Anterior cingulate cortex (tissue), 58 donors: ENCODE results near the gene MAPKAPK2.

Experiments
- DNase-seq, 58 donors: peaks; one replicate each; lab custom pipeline; 2025; lab: John Stamatoyannopoulos, UW

Gene MAPKAPK2

GRCh38 chr1:206716159-206716869 is 31.6 kb downstream of the MAPKAPK2 start:
- no peak for DNase-seq

- no peak for DNase-seq
Observed at GRCh38 chr1:206716870-206717673, 32.4 kb downstream of the MAPKAPK2 start.

GRCh38 chr1:206717674-206717989 is 32.9 kb downstream of the MAPKAPK2 start:
- DNase-seq, result no peak

GRCh38 chr1:206719169-206719839 is 34.6 kb downstream of the MAPKAPK2 start:
- DNase-seq, result no peak

- no peak for DNase-seq
Observed at GRCh38 chr1:206721454-206721853, 36.7 kb downstream of the MAPKAPK2 start.

- DNase-seq, result no peak
Observed at GRCh38 chr1:206722751-206723461, 38.2 kb downstream of the MAPKAPK2 start.

- no peak for DNase-seq
Observed at GRCh38 chr1:206723462-206723804, 38.7 kb downstream of the MAPKAPK2 start.

- DNase-seq, result no peak
Observed at GRCh38 chr1:206723805-206724472, 39.2 kb downstream of the MAPKAPK2 start.

GRCh38 chr1:206725109-206725963 is 40.6 kb downstream of the MAPKAPK2 start:
- peak in 11 of 58 donors; percentile 8 to 59 (median 25) for DNase-seq

- peak in 2 of 58 donors; percentile 15 to 31 for DNase-seq
Observed at GRCh38 chr1:206727981-206728696, 43.4 kb downstream of the MAPKAPK2 start.

- no peak for DNase-seq
Observed at GRCh38 chr1:206728697-206728987, 43.9 kb downstream of the MAPKAPK2 start.

- DNase-seq, result no peak
Observed at GRCh38 chr1:206729050-206729449, 44.3 kb downstream of the MAPKAPK2 start.

- no peak for DNase-seq
Observed at GRCh38 chr1:206729507-206729906, 44.8 kb downstream of the MAPKAPK2 start.

- no peak for DNase-seq
Observed at GRCh38 chr1:206732508-206732907, 47.8 kb downstream of the MAPKAPK2 start.

- DNase-seq, result no peak
Observed at GRCh38 chr1:206732992-206733391, 48.3 kb downstream of the MAPKAPK2 start.

- DNase-seq, result peak in 5 of 58 donors; percentile 11 to 40 (median 28)
Observed at GRCh38 chr1:206734499-206735142, 49.9 kb downstream of the MAPKAPK2 start.

GRCh38 chr1:206735553-206736031 is 50.9 kb downstream of the MAPKAPK2 start:
- peak in 3 of 58 donors; percentile 12 to 30 (median 17) for DNase-seq
